Measurements from ENCODE around the gene BBIP1. TPM values are rescaled to one million over a fixed set of nuclear protein-coding genes. Genes with fewer than 3 reads are reported as not detected.

Gene BBIP1
- total RNA-seq, 1 donor from 2014 or later, result 67.3 TPM

DNA sequence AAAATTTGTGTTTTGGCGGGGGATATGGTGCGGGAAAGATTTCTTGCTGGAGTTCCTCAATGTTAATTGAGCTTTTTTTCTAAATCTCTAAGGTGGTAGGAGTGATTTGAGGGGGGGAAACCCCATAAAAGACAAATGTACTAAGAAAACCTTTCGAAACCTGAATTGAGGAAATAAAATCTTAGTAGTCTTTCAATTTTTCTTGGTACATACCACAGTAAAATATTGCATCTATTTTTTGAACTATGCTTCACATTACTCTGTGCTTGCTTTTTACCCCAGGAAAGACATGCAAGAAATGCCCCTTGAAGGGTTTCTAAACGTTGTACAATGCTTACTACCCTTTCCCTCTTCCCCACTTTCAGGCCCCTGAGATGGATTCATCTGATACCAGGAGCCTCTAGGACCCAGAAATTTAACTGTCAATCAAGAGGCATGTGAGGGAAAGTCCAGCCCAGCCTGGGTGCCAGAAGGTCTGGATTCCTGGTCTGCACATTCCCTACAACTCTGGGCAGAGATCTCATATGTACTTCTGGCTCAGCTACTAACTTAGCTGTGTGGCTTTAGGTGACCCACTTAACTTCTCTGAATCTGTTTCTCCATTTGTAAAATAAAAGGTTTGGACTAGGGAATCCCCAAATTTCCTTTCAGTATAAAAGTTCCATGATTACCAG, 53.0 kb downstream of the BBIP1 start:
- FAIRE-seq, result no peak
- DNase-seq (ENCODE audit: low spot score in 2 of 2), result no peak

DNA sequence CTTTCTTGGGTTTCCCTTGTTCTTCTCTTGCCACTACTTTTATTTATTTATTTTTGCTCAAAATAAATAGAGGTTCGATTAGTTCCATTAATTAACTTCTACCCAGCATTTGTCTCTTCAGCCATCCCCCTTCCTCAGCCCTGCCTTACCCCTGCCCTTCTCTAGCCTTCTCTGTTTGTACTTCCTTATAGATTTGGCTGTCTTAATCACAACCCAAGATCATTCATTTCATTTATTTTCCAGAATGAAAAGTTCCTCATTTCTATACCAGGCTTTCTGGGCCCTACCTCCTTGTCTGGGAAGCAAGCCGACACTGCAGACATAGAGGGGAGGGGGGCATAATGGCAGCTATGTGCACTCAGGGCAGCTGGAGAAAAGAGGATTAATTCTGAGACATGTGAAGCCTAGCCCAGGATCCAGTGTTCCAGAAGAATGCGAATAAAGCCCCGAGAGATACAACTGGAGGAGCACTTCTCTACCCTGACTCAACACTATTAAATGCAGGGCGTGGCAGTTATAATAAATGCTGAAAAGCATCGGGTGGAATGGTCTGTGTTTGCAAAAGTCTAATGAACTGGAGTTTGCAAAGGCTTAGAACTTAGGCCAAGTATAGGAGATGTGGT, 53.7 kb downstream of the BBIP1 start:
- FAIRE-seq (no peak), DNase-seq (ENCODE audit: low spot score in 2 of 2) (no peak)

DNA sequence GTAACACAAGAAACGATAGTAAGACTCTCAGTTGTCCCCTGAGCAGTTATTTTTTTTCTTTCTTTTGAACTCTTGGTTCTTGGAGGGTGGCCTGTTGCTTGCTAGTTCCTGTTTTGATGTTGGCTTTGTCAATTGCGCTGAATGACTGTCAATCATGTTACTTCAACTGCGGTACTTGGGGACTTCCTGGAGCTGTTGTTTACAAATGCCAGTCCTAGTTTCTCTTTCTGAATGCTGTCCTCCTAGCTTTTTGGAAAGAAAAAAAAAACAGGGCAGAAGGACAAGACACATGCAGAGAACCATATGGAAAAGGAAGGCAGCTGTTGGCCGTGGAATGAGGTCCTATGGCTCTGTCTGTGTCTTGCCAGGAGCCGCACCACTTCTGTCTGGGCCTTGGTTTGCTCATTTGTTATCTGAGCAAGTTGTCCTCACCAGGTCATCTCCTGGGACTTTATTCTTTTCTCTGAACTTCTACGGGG, 54.3 kb downstream of the BBIP1 start:
- no peak for FAIRE-seq

DNA sequence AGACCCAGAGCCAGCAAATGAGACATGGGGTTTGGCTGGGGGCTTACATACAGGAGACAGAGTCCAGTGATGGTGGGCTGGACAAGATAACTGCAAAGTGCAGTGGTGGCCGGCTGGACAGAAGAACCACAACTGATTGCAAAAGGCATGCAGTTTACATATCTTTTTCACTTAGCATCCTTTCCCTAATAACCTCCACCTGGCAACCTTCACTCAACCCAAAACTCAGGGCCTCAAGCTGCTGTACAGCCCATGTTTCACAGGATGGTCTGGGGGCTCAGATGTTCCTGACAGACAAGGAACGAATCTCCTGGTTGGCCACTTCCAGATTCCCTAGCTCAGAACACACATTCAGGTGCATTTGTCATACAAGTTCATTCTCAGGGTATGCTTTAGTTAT, 55.0 kb downstream of the BBIP1 start:
- no peak for DNase-seq (ENCODE audit: low spot score in 2 of 2)
- no peak for FAIRE-seq

More for the DNA sequence above, 54.3 kb downstream of the BBIP1 start:
- no peak for DNase-seq (ENCODE audit: low spot score in 2 of 2)

DNA sequence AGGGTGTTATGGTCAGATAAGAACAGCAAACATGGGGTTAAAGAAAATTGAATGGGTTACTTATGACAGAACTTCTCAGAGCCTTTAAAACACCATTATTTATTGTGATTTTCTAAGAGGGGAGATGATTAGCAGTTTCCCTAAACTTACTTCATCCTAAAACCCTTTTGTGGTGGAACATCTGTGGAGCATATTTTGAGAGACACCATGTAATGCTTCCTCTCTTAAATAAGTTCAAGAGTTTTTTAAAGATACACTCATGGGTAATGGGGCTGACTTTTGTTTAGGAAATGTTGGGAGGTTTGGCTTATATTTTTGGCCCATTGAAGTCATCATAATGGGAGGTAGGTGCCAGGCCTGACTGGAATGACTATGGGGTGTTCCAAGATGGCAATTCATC, 55.6 kb downstream of the BBIP1 start:
- FAIRE-seq (no peak), DNase-seq (ENCODE audit: low spot score in 2 of 2) (no peak)

DNA sequence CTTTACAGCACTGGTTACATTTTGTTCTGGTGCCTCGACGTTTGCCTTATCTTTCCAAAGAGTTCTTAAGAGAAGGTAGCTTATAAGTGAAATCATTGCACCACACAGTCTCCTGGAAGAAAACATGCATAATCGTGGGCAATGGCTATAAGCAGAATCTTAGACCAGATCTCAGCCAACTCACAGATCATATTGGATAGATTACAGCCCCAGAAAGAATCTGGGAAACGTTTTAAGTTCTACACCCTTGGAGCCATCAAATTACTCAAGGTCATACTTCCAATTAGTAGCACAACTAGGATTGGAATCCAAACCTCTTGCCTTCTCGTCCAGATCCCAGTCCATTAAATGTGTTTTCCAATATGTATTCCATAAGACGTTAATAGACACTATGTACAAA, 56.0 kb downstream of the BBIP1 start:
- DNase-seq (ENCODE audit: low spot score in 2 of 2) (no peak), FAIRE-seq (no peak)

DNA sequence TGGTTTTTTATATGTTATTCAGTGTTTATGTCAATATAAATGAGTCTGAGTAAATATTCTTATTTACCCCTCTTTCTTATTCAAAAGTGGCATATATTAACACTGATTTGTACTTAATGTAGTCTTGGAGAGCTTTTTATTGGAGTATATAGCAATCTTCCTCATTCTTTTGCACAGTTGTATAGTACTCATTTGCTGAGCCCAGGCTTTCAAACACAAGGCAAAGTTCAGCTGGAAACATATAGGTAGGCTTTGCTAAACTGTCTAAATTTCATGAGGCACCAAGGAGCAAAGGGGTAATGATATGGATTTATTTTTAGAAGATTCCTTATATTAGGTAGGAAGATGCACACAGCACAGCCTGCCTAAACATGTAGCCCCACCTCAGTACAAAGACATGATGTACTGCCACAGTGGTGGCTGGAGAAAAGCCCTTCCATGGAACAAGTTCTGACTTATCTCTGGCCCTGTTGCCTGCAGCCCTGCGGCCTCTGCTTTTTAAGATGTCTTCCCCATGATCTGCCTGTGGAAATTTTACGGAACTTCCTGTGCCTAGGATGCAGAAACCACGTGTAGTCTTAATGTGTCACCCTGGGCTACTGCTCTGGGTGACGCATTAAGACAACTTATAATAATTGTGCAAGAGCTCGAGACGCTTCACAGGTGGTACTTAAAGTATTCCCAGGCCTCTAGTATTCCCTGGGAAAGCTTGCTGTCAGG, 56.9 kb downstream of the BBIP1 start:
- DNase-seq (ENCODE audit: low spot score in 2 of 2) (no peak), FAIRE-seq (no peak)

DNA sequence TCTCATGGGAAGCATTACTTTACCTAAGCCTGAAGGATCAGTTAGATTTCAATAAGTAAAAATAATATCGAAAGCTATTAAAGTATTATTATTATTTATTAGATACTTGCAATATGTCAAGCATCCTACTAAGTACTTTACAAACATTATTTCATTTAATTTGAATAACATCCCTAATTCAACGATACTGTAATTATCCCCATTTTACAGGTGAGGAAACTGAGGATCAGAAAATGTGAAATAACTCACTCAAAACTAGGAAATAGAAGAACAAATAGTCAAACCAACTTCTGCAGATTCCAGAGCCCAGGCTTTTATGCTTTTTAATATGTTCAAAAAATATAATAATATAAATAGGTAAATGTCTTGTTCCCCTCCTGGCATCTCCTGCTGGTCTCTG, 57.5 kb downstream of the BBIP1 start:
- FAIRE-seq (no peak), DNase-seq (ENCODE audit: low spot score in 2 of 2) (no peak)

DNA sequence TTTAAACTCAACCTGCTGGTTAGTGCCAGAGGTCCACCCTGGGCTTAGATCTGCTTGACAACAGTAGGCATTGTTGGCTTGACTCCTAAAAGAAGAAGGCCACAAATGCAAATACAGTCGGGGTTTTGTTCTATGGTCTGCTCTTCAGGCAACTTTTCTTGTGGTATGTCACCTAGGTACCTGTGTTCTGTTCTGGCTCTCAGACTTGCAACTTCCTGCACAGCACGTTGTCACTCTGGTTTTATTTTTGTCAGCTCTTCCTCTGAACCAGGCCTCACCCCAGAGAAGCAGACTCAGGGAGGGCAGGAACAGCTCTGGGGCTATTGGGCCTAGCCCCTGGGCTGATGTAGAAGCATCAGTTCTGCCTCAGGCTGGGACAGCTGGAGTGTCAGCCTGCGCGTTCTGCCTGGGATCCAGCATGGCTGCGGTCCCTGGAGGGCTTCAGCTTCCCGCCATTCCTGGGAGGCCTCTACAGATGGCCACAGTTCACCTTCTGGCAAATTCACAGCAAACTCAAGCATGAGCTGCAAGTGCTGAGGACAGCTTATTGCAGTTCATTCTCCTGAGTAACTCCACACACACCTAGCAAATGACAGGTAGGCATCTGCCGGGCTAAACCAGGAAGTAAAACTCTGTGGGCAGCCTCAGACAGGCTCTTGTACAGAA, 58.3 kb downstream of the BBIP1 start:
- FAIRE-seq (no peak), DNase-seq (ENCODE audit: low spot score in 2 of 2) (no peak)

DNA sequence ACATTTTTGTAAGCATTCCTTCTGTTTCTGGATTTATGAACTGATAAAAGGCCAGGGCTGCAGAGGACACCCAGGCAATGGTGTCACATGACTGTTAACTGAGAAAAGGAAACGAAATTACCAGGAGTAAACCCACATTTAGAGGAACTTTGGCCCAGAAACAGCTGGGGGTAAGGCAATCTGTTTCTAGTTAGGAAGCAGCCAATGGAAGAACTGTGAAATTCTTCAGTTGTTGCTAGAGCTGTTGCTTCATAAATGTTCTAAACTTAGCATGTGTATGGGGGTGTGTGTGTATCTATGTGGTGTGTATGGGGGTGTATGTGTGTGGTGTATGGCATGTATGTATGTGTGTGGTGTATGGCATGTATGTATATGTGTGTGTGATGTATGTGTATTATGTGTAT, 59.0 kb downstream of the BBIP1 start:
- no peak for DNase-seq (ENCODE audit: low spot score in 2 of 2)
- no peak for FAIRE-seq

DNA sequence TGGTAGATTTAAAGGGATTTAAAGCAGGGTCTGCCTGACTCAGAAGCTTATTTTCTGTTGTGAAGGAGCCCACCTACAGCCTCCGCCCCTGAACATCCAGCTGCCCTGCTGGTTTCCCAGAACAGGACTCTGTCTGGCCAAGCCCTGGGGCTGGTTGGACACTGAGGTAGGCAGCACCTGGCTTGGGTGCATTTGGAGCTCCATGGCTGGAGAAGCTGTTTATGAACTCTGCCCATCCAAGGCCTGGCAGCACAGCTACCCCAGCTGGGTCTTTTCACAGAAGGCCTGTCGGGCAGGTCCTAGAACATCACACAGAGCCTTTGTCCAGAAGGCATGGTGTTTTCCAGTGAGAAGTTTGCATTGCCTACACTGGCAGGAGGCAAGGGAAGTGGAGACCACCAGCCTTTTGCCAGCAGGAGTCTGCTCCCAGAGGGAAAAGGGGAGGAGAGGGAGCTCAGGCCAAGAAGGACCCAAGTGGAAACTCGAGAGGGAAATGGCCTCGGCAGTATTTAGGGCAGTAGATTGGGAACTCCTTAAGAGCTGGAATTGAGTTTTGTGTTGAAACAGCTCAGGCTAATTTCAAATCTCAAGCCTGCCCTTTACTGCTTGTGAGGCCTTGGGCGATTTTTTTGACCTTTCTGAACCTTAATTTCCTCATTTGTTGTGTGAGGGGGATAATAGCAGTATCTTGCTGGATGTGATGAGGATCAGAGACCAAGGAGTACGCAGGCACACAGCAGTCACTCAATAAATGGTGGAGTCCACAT, 59.6 kb downstream of the BBIP1 start:
- no peak for DNase-seq (ENCODE audit: low spot score in 2 of 2)
- FAIRE-seq, result no peak

DNA sequence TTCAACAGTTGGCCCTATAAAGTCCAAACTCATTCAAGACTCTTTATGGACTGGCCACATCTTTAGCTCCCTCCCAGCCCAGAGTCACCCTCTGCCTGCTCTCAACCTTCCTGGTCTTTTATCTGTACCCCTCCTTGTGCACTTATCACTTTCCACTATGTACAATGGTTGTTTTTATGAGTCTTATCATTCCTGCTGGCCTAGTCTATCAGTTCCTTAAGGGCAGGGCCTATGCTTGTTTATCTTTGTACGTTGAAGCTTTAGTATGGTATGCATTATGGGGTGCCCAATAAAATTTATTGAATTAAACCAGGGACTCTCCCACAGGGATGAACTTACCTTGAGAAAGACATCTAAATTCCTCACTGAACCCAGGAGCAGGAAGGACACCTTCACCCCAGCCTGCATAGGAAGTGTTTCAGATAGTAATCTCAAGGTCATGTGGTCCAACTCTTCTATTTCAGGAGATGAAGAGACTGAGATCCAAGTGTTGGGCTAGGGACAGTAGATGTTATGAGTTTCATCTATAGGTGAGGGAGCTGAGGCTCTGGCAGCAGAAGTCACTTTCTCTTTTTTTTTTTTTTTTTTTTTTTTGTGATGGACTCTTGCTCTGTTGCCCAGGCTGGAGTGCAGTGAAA, 60.6 kb downstream of the BBIP1 start:
- no peak for FAIRE-seq

DNA sequence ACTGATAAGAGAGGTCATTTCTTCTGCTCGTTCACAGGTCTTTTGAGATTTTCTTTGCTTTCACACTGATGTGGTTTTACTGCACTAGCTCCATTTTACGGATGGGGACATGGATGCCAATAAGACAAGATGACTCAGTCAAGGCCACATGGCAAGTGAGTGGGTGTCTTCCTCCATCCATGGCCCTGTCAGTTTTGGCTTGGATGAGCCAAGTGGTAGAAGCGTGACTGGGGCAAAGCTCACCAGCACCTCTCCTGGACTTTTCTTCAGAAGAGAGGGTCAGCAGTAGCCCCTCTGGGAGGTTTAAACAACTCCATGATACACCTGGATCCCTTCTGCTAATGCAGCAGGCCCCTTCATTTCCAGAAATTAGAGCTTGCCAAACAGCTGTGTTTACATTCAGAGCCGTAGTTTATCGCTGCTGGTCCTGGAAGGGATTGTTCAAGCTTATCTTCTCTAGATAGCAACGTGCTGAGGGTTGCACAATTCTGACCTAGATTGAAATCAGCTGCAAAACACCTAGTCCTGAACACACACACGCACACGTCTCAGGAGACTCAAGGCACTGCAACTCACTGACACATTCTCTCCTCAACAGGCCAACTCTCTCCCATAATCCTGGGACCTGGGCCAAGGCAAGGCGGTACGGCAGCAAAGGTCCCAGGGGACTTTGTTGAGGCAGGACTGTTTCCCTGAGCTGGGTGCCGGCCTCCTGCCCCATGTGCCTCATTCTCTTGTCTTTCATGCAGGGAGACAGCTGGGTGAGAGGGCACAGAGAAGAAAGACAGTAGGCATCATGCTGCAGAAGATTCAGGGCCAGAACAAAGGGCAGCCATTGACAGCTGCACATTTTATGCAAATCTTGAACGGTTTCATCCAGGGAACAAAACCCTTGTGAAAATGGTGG, 61.5 kb downstream of the BBIP1 start:
- FAIRE-seq (no peak), DNase-seq (ENCODE audit: low spot score in 2 of 2) (no peak)

More for the DNA sequence above, 60.6 kb downstream of the BBIP1 start:
- DNase-seq (ENCODE audit: low spot score in 2 of 2), result no peak

DNA sequence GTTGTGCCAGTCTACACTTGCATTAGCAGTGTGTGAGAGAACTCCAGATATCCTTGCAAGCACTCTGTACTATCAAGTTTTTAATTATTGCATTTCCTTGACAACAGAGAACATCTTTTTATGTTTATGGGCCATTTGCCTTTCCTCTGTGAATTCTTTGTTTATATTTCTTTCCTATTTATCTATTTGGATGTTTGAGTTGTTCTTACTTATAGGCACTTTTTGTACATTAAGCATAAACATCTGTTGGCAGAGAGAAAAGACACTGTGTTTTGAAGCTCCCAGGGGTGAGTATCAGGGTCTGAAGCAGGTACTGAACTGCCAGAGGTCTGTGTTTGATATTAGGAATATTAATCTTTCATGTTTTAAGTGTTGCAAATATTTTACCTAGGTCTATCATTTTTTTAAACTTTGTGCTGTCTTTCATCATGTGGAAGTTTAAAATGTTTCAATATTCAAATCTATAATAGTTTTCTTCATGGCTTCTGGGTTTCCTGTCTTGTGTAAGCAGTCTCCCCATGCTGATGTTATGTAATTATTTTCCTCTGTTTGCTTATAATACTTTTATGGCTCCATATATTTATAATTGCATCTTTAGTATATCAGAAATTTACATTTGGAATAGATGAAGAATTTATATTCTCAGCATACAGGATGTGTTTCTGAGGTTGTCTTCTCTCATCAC, 64.9 kb downstream of the BBIP1 start:
- no peak for DNase-seq (ENCODE audit: low spot score in 2 of 2)
- FAIRE-seq, result no peak

DNA sequence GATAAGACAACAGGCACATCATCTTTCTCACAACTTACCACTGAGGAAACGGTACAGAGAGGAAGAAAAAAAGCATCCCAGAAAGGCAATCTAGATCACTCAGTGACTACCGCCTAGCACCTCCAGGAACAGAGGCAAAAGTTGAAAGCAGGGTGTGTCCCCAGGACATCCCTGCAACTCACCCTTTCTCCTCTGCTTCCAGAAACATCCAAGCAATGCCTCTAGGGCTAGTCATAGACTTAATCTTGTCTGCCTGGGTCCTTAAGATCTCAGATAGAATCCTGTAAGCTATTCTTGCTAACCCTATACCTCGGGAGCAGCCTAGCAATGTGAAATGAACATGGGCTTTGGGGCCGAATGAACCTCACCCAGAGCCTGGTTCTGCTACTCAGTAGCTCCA, 66.0 kb downstream of the BBIP1 start:
- no peak for FAIRE-seq
- no peak for DNase-seq (ENCODE audit: low spot score in 2 of 2)

DNA sequence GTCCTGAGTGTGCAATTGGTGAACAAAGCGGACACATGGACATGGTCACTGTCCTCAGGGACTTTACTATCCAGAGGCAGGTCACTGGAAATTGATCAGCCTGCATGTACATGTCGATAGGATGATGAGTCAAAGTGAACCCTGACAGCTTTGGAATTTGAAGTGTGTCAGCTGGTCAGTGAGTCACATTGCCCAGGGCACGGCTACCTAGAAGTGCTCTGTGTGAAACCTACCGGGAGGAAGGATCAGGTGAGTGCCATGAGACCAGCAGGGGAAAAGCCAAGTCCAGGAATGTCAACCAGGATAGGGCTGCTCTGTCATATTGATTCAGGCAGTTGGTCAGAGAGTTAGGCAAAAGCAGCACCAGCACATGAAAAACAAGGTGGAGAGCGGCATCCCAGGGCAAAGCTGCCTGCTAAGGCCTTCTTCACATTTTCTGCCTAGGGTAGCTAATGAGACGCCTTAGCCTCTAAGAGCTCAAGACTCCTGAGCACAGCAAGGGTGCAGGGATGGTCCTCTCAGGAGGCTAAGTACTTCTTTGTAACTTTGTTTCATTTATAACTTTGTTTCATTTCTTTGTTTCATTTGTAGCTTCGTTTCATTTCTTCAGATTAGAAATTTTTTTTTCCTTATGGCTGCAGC, 66.6 kb downstream of the BBIP1 start:
- FAIRE-seq, result no peak

DNA sequence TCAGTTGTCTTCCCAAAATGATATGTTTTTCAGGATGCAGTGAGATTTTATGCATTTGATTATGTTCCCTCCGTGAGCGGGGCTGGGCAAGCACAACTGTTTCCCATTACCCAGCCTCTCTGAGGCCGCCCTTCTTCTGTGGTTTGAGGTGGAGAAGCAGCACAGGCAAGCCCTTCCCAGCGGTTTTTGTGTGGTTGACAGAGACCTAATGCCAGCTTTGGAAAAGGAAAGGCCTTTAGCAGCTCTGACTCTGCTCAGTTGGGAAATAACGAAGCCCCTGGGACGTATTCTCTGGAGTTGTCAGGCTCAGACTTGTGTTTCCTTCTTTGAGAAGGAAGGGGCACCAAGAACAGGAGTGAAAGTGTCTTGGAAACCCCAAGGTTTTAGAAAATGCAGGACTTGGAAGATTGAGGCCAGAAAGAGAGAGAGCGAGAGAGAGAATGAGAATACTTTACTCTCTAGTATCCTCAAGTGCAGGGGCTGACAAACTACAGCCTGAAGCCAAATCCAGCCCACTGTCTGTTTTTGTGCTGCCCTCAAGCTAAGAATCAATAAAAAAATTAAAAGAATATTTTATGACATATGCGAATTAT, 67.9 kb downstream of the BBIP1 start:
- FAIRE-seq (no peak), DNase-seq (ENCODE audit: low spot score in 2 of 2) (no peak)

More for the DNA sequence above, 66.6 kb downstream of the BBIP1 start:
- DNase-seq (ENCODE audit: low spot score in 2 of 2), result no peak

Measured in frontal cortex (tissue), 4 donors.